Measurements from ENCODE around the gene REX1BD.

DNA sequence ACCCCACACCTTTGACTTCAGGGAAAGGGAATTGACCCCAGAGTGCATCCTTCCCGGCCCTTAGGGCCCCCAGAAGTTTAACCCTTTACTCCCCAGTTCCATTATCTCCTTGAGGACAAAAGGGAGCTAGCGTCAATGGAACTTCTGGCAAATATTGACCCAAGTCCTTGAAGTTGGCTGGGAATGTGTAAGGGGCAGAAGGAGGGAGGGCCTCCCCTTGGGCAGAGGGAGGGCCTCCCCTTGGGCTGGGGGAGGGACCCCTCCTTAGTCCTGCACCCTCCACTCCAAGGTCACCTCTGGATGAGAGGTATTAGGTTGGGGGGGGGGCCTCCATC, 21.1 kb downstream of the REX1BD start:
- TF ChIP-seq, protein P1, sequence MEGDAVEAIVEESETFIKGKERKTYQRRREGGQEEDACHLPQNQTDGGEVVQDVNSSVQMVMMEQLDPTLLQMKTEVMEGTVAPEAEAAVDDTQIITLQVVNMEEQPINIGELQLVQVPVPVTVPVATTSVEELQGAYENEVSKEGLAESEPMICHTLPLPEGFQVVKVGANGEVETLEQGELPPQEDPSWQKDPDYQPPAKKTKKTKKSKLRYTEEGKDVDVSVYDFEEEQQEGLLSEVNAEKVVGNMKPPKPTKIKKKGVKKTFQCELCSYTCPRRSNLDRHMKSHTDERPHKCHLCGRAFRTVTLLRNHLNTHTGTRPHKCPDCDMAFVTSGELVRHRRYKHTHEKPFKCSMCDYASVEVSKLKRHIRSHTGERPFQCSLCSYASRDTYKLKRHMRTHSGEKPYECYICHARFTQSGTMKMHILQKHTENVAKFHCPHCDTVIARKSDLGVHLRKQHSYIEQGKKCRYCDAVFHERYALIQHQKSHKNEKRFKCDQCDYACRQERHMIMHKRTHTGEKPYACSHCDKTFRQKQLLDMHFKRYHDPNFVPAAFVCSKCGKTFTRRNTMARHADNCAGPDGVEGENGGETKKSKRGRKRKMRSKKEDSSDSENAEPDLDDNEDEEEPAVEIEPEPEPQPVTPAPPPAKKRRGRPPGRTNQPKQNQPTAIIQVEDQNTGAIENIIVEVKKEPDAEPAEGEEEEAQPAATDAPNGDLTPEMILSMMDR (IDR thresholded peaks at IDR 0.05 in 2 of 3, conservative IDR thresholded peaks at IDR 0.05 in 1 of 3; ENCODE audit: borderline replicate concordance in 1 of 3, insufficient read depth in 1 of 3, low read depth in 2 of 3, low read length in 2 of 3), result no peak
- TF ChIP-seq SIN3A (IDR thresholded peaks at IDR 0.05; ENCODE audit: low read depth) (no peak), EGR1 (IDR thresholded peaks at IDR 0.05; ENCODE audit: low read depth) (no peak), ZNF274 (IDR thresholded peaks at IDR 0.05; ENCODE audit: low read depth, low read length) (no peak), POLR2AphosphoS5 (IDR thresholded peaks at IDR 0.05; ENCODE audit: low read depth, low read length) (no peak)

Measured in HCT116 (cell line).